ENCODE results near the gene PIK3CD. TPM values are rescaled to one million over a fixed set of nuclear protein-coding genes. Genes with fewer than 3 reads are reported as not detected.

PIK3CD gene
- total RNA-seq, 1 experiment from 2014 or later, result 23.1 TPM

DNA sequence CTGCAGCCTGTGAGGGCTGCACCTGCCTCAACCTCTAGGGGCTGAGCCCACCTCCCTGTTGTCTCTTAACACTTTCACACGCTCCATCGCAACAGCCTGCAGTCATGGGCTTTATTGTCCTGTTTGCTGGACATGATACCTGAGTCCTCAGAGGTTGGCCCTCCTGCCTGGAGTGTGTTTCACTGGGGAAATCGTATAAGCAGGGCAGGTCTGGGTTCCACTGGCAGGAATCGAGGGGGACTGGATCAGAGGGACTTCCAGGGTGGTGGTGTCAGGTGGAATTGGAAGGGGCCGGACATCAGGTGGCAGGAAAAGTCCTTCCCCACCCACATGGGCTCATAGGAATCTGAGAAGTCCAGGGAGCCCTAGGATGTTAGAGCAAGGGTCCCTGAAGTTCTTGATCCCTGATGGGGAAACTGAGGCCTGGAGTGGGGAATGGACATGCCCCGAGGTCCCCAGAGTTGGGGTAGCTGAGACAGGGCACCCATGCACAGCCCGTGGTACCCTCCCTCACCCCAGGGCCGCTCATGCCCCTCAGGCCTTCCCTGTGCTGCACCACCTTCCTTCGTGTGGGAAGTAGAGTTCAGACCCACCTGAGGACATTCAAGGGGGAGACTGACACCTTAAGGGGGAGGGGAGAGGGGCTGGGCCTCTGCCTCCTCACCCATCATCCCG lies 66.6 kb downstream of the PIK3CD start:
- Mint-ChIP-seq H3K27ac (peak overlapping the region; percentile 96), H3K27me3 (ENCODE audit: low read depth) (no peaks in the 10 kb centered on the region; the same call in 1 of the 2 replicates), H3K9me3 (no peaks in the 10 kb centered on the region), H3K36me3 (peaks cover 8% of the 10 kb centered on the region), H3K4me1 (peaks cover 41% of the 10 kb centered on the region), H3K4me3 (peak overlapping the region; percentile 41; the same call in 1 of the 2 replicates)
- ChIA-PET POLR2A (no interaction called here), CTCF (interaction anchor here (0.9 to 6.4 kb wide), 9 partner anchors 8 to 100 kb away, joined by 3 to 163 read pairs (median 3); partner anchors contain the start of gene PIK3CD)
- no peak for DNase-seq (ENCODE audit: low spot score)
- TF ChIP-seq, protein P1, sequence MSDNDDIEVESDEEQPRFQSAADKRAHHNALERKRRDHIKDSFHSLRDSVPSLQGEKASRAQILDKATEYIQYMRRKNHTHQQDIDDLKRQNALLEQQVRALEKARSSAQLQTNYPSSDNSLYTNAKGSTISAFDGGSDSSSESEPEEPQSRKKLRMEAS (CRISPR knock-in tag; IDR thresholded peaks at IDR 0.05), result no peak
- 0 out of 2 replicates have a peak, but pooled peaks have one; percentile 24 for TF ChIP-seq KAT7 (CRISPR knock-in tag; IDR thresholded peaks at IDR 0.05; ENCODE audit: borderline replicate concordance)
- peak; percentile 36; the same call in 1 of the 2 replicates for TF ChIP-seq FOXP1 (CRISPR knock-in tag; IDR thresholded peaks at IDR 0.05; ENCODE audit: borderline replicate concordance)
- ATAC-seq, result no peak

DNA sequence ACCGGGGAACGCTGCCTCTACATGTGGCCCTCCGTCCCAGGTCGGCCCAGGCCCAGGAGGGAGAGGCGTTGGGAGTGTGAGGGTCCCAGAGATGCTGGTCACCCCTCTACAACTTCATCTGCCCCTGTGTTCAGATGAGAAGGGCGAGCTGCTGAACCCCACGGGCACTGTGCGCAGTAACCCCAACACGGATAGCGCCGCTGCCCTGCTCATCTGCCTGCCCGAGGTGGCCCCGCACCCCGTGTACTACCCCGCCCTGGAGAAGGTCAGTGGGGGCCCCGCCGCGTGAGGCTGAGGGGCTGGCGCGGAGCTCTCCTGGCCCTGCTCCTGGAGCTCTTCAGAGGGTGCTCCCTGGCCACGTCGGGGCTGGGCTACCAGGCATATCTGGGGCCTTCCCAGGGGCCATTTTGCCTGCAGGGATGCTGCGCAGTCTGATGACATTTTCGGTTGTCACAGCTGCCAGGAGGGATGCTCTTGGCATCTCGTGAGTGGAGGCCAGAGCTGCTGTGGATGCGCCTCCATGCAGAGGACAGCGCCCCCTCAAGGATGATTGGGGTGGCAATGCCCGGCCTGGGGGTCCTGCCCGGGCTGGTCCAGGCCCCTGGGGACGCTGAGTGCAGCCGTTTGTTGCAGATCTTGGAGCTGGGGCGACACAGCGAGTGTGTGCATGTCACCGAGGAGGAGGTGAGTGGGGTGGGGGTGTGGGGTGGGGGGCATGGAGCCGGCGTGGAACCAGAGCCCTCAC lies 68.6 kb downstream of the PIK3CD start:
- 0 out of 2 replicates have a peak, but pooled peaks have one; percentile 10 for TF ChIP-seq NFYB (CRISPR knock-in tag; conservative IDR thresholded peaks at IDR 0.05; ENCODE audit: low read depth)
- TF ChIP-seq NR1H2 (CRISPR knock-in tag; IDR thresholded peaks at IDR 0.05), result no peak
- TF ChIP-seq SOX15 (CRISPR knock-in tag; IDR thresholded peaks at IDR 0.05), result no peak
- TF ChIP-seq, protein P2, sequence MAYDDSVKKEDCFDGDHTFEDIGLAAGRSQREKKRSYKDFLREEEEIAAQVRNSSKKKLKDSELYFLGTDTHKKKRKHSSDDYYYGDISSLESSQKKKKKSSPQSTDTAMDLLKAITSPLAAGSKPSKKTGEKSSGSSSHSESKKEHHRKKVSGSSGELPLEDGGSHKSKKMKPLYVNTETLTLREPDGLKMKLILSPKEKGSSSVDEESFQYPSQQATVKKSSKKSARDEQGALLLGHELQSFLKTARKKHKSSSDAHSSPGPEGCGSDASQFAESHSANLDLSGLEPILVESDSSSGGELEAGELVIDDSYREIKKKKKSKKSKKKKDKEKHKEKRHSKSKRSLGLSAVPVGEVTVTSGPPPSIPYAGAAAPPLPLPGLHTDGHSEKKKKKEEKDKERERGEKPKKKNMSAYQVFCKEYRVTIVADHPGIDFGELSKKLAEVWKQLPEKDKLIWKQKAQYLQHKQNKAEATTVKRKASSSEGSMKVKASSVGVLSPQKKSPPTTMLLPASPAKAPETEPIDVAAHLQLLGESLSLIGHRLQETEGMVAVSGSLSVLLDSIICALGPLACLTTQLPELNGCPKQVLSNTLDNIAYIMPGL (CRISPR knock-in tag; IDR thresholded peaks at IDR 0.05), result 0 out of 2 replicates have a peak, but pooled peaks have one; percentile 45
- peak; percentile 54 for TF ChIP-seq CTCF (IDR thresholded peaks at IDR 0.05)
- TF ChIP-seq PRDM15 (CRISPR knock-in tag; IDR thresholded peaks at IDR 0.05), result no peak
- no peak for TF ChIP-seq ATF3 (CRISPR knock-in tag; conservative IDR thresholded peaks at IDR 0.05)
- Mint-ChIP-seq H3K36me3 (peaks cover 23% of the 10 kb centered on the region), H3K9me3 (peaks cover 5% of the 10 kb centered on the region), H3K27ac (no peak overlapping the region), H3K4me1 (peaks cover 27% of the 10 kb centered on the region), H3K4me3 (no peak overlapping the region), H3K27me3 (ENCODE audit: low read depth) (no peaks in the 10 kb centered on the region; the same call in 1 of the 2 replicates)
- peak; percentile 76 for DNase-seq (ENCODE audit: low spot score)
- ChIA-PET POLR2A (interaction anchor here (1.0 to 1.7 kb wide), 2 partner anchors 31 to 105 kb away, joined by 3 to 4 read pairs; no protein-coding TSS in a partner anchor), CTCF (interaction anchor here (0.5 to 6.4 kb wide), 47 partner anchors 8 to 1665 kb away, joined by 3 to 163 read pairs (median 5); partner anchors contain the start of genes CENPS, LZIC, NMNAT1 and PIK3CD)
- ATAC-seq, result no peak
